A549 (cell line): Measurements from ENCODE around the gene CDK11B. TPM values are rescaled to one million over a fixed set of nuclear protein-coding genes. Genes with fewer than 3 reads are reported as not detected.
"Not testable (repeated sequence)": the region's sequence is repeated elsewhere in the genome, so short reads cannot be mapped to it uniquely, and the experiment has no call there.

Experiments
- ATAC-seq, 2 experiments: fragments of 200-7000 bp in 1 of 2; fragments of >200 bp in 1 of 2; cut with Nextera tagmentation in 1 of 2; cut with Tn5 transposase in 1 of 2; 3 replicates each; pipeline versions ENCODE4 v1.8.0 to v1.9.1; 2018 to 2020; ENCODE audit warnings: mild to moderate bottlenecking in 1 of 2, moderate library complexity in 1 of 2
- CTCF ChIA-PET: fragments of 300-600 bp; sonication (Branson Sonifier 250); formaldehyde crosslinking; extraction: SDS; loops from one replicate; lab custom pipeline; 2021; ENCODE audit warnings: antibody characterized with exemption, inconsistent platforms; lab: Yijun Ruan, JAX
- POLR2A ChIA-PET: fragments of 350-600 bp; formaldehyde crosslinking; extraction: SDS; loops from one replicate; lab custom pipeline; 2021; ENCODE audit warnings: antibody characterized with exemption, inconsistent platforms; lab: Yijun Ruan, JAX
- DNase-seq, 2 experiments: peaks; one replicate each; pipeline versions ENCODE4 v3.0.0 to v3.0.0-alpha.2; 2011 to 2016; ENCODE audit warnings: low read depth in 1 of 2, low spot score in 1 of 2
- FAIRE-seq: peaks from 2 replicates; lab custom pipeline; 2011; peaks lifted over from hg19 to GRCh38; lab: Jason Lieb, UNC
- H3K27ac ChIP-seq, 2 experiments: fragments of >200 bp; sonication (Bioruptor Twin); formaldehyde crosslinking; 3 replicates each; pipeline ENCODE4 v1.5.1; 2016 to 2017
- H3K4me1 ChIP-seq: fragments of >200 bp; sonication (Bioruptor Twin); formaldehyde crosslinking; 3 replicates; pipeline ENCODE4 v1.6.1; 2016
- H3K4me2 ChIP-seq: fragments of >200 bp; sonication (Bioruptor Twin); formaldehyde crosslinking; 3 replicates; pipeline ENCODE4 v1.6.1; 2016
- H3K4me3 ChIP-seq: fragments of >200 bp; sonication (Bioruptor Twin); formaldehyde crosslinking; 3 replicates; pipeline ENCODE4 v1.5.1; 2016
- H3K9me3 ChIP-seq: fragments of >200 bp; sonication (Bioruptor Twin); formaldehyde crosslinking; 3 replicates; pipeline ENCODE4 v1.6.1; 2016
- BHLHE40 ChIP-seq: IDR thresholded peaks from 2 replicates; pipeline ENCODE4 v1.6.1; 2012; ENCODE audit warnings: low read depth, low read length, inconsistent platforms
- CBX8 ChIP-seq: fragments of 200-600 bp; sonication (generic); IDR thresholded peaks from 2 replicates; pipeline ENCODE4 v1.6.1; 2016
- EHF ChIP-seq: fragments of 250-450 bp; sonication (Bioruptor Pico); IDR thresholded peaks from 2 replicates; pipeline ENCODE4 v1.5.0; 2020; ENCODE audit warnings: mild to moderate bottlenecking
- KDM5A ChIP-seq: fragments of 200-600 bp; sonication (generic); IDR thresholded peaks from 2 replicates; pipeline ENCODE4 v1.6.1; 2016; ENCODE audit warnings: antibody characterized with exemption, mild to moderate bottlenecking
- MAFK ChIP-seq: fragments of 450-650 bp; IDR thresholded peaks from 2 replicates; pipeline ENCODE4 v1.6.1; 2014; ENCODE audit not compliant: partially characterized antibody
- NR3C1 ChIP-seq: fragments of >200 bp; sonication (Bioruptor Twin); formaldehyde crosslinking; IDR thresholded peaks from 3 replicates; pipeline ENCODE4 v1.6.1; 2017
- ZSCAN20 ChIP-seq: fragments of 250-450 bp; sonication (Bioruptor Pico); IDR thresholded peaks from 2 replicates; pipeline ENCODE4 v1.8.0; 2022; ENCODE audit warnings: mild to moderate bottlenecking, moderate library complexity
- WGBS: methylation state at CpG from one replicate; pipeline ENCODE4 v1.1.6; 2017; ENCODE audit errors: missing lambda C conversion rate; 5-methylcytosine and 5-hydroxymethylcytosine counted together
- polyA minus RNA-seq: library from RNA; depleted of rRNA, polyadenylated mRNA; stranded (reverse); fragments of >200 nt; gene quantifications from 2 replicates; pipeline ENCODE4 v1.2.3, GENCODE V29; 2011; rRNA and poly(A)+ RNA removed
- polyA plus RNA-seq, 4 experiments: library from polyadenylated mRNA; depleted of rRNA in 3 of 4; stranded (reverse); fragments of >200 nt; fragmentation: RNase III in 1 of 4; extraction: RNeasy Plus Mini Kit Qiagen cat#74134 plus additional on column Dnase treatment in 1 of 4; gene quantifications; 2 replicates in 3 of 4; 3 replicates in 1 of 4; pipeline ENCODE4 v1.2.3, GENCODE V29; 2011 to 2017
- TF ChIP-seq, protein P1 (sequence below): IDR thresholded peaks from 2 replicates; pipeline ENCODE4 v1.6.1; 2012

CDK11B gene
- polyA plus RNA-seq (2011; rRNA removed) = 7.6 and 11.3 TPM in 2 replicates
- 11.0 and 12.3 TPM in 2 replicates for polyA plus RNA-seq (2012; cell fraction: cytosol; rRNA removed)
- polyA plus RNA-seq (2012; cell fraction: nucleus; rRNA removed) = 22.1 and 34.8 TPM in 2 replicates
- 33.8 to 35.0 TPM (median 33.8 TPM) in 3 replicates for polyA plus RNA-seq (2017; fragmentation: RNase III; extraction: RNeasy Plus Mini Kit Qiagen cat#74134 plus additional on column Dnase treatment)
- polyA minus RNA-seq = 4.3 and 4.8 TPM in 2 replicates

GRCh38 chr1:1658583-1659549, at the start of gene CDK11B:
TSS of gene CDK11B (minus strand) at chr1:1659004. CDS start at chr1:1657485, 1,519 bp downstream.
- peak; percentile 41 for TF ChIP-seq MAFK
- TF ChIP-seq, protein P1, sequence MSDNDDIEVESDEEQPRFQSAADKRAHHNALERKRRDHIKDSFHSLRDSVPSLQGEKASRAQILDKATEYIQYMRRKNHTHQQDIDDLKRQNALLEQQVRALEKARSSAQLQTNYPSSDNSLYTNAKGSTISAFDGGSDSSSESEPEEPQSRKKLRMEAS = peak; percentile 40
- TF ChIP-seq KDM5A = peak; percentile 74
- H3K4me1 ChIP-seq, CTCF ChIA-PET, POLR2A ChIA-PET, FAIRE-seq, H3K9me3 ChIP-seq: not testable (repeated sequence)
- Histone ChIP-seq H3K27ac (peak within 1 kb of the TSS; percentile 91 to 98), H3K4me3 (peak within 1 kb of the TSS; percentile 61), H3K4me2 (peak within 1 kb of the TSS; percentile 59)
- peak; percentile 91 to 94 for ATAC-seq
- DNase-seq = peak; percentile 74 to 95
- 1% methylated on average over 23 of the region's 96 CpGs for WGBS

DNA sequence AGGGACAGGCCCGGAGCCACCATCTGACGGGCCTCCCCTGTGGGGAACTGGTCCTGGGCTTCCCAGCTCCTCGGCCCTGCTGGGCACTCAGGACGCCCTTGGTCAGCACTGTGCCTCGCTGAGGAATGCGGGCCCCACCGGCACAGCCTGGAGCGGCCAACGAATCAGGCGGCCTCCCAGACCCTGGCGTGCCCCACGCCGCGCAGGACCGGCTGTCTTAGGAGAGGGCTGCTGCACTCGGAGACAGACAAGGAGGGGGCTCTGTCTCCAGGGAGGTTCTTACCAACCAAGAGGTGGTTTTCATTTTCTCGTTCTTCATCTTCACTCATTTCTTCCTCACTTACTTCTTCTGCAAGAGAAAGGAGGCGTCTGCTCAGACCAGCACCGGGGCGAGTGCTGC, 49.1 kb upstream of the CDK11B start:
- no CpG with 5 or more reads among the region's 20 CpGs for WGBS
- POLR2A ChIA-PET = not testable (repeated sequence)

DNA sequence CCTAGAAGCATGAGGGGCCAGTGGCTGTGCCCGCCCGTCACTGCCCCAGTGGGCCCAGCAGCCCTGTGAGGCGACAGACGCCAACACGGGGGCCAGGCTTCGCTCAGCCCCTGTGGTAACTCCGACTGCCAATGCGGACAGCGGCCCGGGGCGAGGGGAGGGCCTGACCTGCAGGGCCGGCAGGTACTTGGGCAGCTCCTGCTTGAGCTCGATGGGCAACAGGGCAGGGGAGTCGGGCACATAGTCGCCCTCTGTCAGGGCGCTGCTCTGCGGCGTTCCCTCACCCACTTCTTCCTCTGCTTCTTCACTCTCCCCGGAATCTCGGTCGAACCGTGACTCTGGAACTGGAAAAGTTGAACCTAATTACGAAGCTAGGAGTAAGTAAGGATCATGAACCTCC, 48.4 kb upstream of the CDK11B start:
- 100% methylated on average over 6 of the region's 23 CpGs for WGBS
- DNase-seq, H3K9me3 ChIP-seq, H3K4me2 ChIP-seq, H3K4me1 ChIP-seq, POLR2A ChIA-PET, CTCF ChIA-PET, ATAC-seq, H3K4me3 ChIP-seq, FAIRE-seq, H3K27ac ChIP-seq: not testable (repeated sequence)

More for the DNA sequence above, 49.1 kb upstream of the CDK11B start:
- DNase-seq, H3K9me3 ChIP-seq, CTCF ChIA-PET, ATAC-seq, FAIRE-seq, H3K4me1 ChIP-seq, H3K4me3 ChIP-seq, H3K27ac ChIP-seq, H3K4me2 ChIP-seq: not testable (repeated sequence)

DNA sequence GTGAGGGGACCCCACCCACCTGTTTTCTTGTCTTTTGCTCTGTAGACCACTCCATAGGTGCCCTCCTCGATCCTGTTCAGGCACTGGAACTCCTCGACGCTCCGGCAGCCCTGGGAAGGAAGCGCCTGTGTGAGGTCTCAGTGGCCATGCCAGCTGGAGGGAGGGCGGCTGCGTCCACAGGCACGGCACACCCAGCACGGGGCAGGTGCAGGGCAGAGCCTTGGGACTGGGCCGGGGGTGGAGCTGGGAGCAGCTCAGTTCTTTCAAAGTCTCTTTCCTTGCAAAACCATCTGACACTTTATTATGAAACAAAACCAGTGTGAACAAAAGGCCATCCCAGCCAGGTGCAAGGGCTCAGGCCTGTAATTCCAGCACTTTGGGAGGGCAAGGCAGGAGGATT, 46.8 kb upstream of the CDK11B start:
- POLR2A ChIA-PET, H3K9me3 ChIP-seq, H3K4me3 ChIP-seq, ATAC-seq, H3K27ac ChIP-seq, FAIRE-seq, DNase-seq, H3K4me1 ChIP-seq, CTCF ChIA-PET, H3K4me2 ChIP-seq: not testable (repeated sequence)
- 97% methylated on average over 5 of the region's 10 CpGs for WGBS

GRCh38 chr1:1704284-1704957, 45.6 kb upstream of the CDK11B start:
- POLR2A ChIA-PET, FAIRE-seq: not testable (repeated sequence)
- WGBS = 91% methylated on average over 4 of the region's 27 CpGs

DNA sequence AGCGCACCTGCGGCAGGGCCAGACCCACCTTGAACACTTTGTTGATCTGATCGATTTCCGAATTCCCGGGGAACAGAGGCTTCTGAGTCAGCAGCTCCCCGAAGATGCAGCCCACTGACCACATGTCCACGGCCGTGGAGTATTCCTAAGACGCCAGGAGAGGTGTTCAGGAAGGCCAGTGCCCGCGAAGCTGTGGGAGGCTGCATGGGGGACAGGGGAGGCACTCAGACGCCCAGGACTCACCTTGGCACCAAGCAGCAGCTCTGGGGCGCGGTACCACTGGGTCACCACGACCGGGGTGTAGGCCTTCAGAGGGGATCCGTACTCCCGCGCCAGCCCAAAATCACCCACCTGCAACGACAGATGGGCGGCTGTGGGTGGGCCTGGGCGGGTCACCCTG, 45.0 kb upstream of the CDK11B start:
- no peak for DNase-seq
- no peak for FAIRE-seq
- no peak for ATAC-seq
- TF ChIP-seq CBX8 (no peak), BHLHE40 (no peak), NR3C1 (no peak), MAFK (no peak), ZSCAN20 (no peak), EHF (no peak)
- ChIA-PET CTCF (no interaction called here), POLR2A (no interaction called here)
- Histone ChIP-seq H3K4me2 (no peak overlapping the region), H3K27ac (no peak overlapping the region), H3K4me3 (no peak overlapping the region), H3K9me3 (no peaks in the 10 kb centered on the region), H3K4me1 (no peaks in the 10 kb centered on the region)
- 93% methylated on average over 13 of the region's 22 CpGs for WGBS

More at GRCh38 chr1:1704284-1704957, 45.6 kb upstream of the CDK11B start:
- ATAC-seq, DNase-seq, H3K27ac ChIP-seq, H3K4me1 ChIP-seq, H3K4me2 ChIP-seq, H3K9me3 ChIP-seq, H3K4me3 ChIP-seq, CTCF ChIA-PET: not testable (repeated sequence)

DNA sequence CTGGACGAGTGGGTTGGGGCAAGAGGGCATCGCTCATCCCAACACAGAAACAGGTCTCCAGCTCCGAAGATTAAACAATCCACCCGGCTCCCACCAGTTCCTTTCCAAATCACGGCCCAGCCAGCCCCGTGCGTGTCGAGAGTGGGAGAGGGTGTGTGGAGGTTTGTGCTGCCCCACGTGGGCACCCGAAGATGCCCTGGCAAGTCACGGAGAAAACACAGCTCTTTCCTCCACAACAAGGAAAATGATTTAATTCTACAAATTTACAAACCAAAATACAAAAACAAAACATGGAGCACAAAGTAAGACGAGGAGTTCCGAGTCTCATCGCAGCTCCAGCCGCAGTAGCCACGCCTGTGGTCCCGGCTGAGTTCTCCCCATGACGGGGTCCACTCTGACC, 43.7 kb upstream of the CDK11B start:
- H3K4me2 ChIP-seq, CTCF ChIA-PET, H3K27ac ChIP-seq, DNase-seq, H3K4me3 ChIP-seq, H3K4me1 ChIP-seq, ATAC-seq, FAIRE-seq, POLR2A ChIA-PET, H3K9me3 ChIP-seq: not testable (repeated sequence)
- 88% methylated on average over 6 of the region's 18 CpGs for WGBS

DNA sequence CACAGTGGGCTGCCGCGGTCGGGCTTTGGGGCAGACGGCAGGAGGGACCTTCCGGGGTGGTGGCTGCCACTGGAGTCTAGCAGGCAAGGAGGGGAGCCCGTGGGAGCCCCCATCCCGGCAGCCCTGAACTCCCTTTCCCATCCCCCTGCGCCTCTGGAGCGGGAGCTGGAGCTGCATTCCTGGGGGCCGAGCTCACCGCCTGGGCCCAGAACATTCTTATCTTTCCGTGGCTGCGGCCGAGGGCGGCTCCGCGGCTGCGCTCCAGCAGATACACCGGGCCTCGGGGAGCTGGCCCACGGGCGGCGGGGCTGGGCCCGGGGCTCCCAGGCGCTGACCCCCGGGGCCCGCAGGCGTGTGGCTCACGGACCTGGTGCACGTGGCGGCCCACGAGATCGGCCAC, 41.8 kb upstream of the CDK11B start:
- DNase-seq, H3K4me2 ChIP-seq, H3K9me3 ChIP-seq, FAIRE-seq, ATAC-seq, H3K4me1 ChIP-seq, H3K4me3 ChIP-seq, POLR2A ChIA-PET, CTCF ChIA-PET, H3K27ac ChIP-seq: not testable (repeated sequence)
- WGBS = no CpG with 5 or more reads among the region's 33 CpGs

GRCh38 chr1:1700067-1700466, 41.3 kb upstream of the CDK11B start:
- CTCF ChIA-PET, H3K27ac ChIP-seq, H3K4me1 ChIP-seq, DNase-seq, H3K4me2 ChIP-seq, POLR2A ChIA-PET, H3K9me3 ChIP-seq, FAIRE-seq, ATAC-seq, H3K4me3 ChIP-seq: not testable (repeated sequence)
- WGBS = no CpG with 5 or more reads among the region's 45 CpGs
